C4-2B (cell line): ENCODE measurements around the gene HRH2.

Experiments
- H3K27ac ChIP-seq: fragments of 450-650 bp; 2 replicates; pipeline ENCODE4 v1.5.1; 2017
- ZFX ChIP-seq: fragments of 450-650 bp; IDR thresholded peaks from 2 replicates; pipeline ENCODE4 v1.6.1; 2017
- TF ChIP-seq, protein P1 (sequence below): fragments of 450-650 bp; conservative IDR thresholded peaks from 2 replicates; pipeline ENCODE4 v1.5.1; 2017; ENCODE audit warnings: mild to moderate bottlenecking

Gene HRH2

DNA sequence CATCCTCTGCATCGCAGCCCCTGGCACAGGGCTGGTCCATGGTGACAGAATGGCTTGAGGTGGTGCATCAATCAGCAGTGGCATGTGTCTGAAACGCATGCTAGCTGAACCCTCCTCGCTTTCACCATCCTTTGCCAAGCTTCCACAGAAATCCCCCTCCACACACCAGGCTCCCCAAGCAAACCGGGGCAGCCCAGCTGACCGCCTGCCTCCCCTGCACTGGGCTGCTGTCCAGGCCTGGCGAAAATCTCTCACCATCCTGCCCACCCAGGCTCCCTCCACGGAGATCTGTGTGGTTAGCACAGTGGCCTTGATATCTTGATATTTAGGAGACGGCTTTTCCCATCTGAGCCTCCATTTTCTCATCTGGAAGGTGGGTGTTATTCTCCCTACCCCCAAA is 905 bp upstream of the HRH2 start:
- H3K27ac ChIP-seq: no peak overlapping the region
- TF ChIP-seq, protein P1, sequence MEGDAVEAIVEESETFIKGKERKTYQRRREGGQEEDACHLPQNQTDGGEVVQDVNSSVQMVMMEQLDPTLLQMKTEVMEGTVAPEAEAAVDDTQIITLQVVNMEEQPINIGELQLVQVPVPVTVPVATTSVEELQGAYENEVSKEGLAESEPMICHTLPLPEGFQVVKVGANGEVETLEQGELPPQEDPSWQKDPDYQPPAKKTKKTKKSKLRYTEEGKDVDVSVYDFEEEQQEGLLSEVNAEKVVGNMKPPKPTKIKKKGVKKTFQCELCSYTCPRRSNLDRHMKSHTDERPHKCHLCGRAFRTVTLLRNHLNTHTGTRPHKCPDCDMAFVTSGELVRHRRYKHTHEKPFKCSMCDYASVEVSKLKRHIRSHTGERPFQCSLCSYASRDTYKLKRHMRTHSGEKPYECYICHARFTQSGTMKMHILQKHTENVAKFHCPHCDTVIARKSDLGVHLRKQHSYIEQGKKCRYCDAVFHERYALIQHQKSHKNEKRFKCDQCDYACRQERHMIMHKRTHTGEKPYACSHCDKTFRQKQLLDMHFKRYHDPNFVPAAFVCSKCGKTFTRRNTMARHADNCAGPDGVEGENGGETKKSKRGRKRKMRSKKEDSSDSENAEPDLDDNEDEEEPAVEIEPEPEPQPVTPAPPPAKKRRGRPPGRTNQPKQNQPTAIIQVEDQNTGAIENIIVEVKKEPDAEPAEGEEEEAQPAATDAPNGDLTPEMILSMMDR: no peak
- TF ChIP-seq ZFX: no peak

DNA sequence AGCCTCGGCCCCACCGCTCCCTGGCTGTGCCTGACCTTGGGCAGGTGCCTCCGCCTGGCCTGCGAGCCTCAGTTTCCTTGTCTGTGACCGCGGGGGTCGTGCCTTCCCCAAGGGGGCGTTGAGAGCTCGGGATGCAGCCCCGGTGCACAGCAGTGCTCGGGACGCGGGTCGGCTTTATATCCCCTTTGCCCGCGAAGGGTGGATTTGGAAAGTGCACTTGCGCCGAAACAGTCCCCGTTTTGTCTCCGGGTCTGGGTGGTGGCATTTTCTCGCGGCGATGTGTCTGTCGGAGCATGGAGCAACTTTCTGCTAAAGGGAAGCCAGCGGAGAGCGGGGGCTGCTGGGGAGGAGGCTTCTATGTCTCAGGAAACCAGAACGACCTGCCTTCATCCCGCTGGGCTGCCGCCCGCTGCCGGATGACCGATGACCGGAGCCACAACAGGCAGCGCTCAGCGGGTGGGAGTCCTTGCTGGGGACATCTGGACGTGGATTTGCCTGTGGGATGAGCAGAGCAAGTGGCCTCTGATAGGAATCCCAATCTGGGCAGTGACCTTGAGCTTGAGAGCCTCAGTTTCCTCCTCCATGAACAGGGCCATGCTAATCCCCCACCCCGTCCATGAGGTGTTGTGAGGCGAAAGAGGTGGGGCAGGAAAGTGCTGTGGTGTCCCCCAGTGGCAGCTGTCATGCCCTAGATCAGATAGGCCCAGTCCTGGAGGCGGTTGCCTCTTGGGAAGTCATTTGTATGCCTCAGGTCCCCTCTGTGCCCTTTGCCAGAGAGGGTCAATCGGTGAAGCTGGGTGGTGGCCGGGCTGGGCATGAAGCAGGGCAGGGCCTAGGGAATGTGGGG is 651 bp downstream of the HRH2 start:
- H3K27ac ChIP-seq: no peak overlapping the region
- no peak for TF ChIP-seq ZFX
- TF ChIP-seq, protein P1: no peak

DNA sequence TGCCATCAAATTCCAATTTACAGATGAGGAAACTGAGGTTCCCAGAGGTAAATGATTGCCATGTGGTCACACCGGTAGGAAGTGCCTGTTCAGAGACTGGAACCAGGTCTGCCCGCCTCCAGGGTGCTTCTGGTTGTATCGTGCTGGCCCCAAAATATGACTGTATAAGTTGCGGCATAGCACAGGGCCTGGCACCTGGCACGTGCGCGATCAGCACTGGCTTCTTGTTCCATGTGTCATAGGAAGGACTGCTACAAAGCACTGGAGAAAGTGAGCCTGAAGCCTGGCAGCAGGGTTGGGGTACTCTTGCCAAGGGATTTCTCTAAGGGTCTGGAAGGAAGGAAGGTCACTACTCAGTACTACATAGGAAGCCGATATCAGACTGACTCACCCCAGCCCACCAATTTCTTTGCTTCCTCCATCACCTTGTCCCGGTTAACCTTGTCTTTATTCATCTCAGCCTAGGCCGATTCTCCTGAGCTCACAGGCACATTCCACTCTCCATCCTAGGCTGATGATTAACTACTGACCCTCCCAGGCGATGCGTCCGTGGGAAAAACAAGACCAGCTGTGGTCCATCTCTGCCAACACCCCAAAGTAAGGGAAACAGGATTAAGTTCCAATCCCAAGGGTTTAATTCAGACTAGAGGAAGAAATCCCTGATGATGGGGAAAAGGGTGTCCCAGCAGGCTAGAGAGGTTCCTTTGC is 1.8 kb downstream of the HRH2 start:
- TF ChIP-seq, protein P1: no peak
- no peak for TF ChIP-seq ZFX
- H3K27ac ChIP-seq: no peak overlapping the region

DNA sequence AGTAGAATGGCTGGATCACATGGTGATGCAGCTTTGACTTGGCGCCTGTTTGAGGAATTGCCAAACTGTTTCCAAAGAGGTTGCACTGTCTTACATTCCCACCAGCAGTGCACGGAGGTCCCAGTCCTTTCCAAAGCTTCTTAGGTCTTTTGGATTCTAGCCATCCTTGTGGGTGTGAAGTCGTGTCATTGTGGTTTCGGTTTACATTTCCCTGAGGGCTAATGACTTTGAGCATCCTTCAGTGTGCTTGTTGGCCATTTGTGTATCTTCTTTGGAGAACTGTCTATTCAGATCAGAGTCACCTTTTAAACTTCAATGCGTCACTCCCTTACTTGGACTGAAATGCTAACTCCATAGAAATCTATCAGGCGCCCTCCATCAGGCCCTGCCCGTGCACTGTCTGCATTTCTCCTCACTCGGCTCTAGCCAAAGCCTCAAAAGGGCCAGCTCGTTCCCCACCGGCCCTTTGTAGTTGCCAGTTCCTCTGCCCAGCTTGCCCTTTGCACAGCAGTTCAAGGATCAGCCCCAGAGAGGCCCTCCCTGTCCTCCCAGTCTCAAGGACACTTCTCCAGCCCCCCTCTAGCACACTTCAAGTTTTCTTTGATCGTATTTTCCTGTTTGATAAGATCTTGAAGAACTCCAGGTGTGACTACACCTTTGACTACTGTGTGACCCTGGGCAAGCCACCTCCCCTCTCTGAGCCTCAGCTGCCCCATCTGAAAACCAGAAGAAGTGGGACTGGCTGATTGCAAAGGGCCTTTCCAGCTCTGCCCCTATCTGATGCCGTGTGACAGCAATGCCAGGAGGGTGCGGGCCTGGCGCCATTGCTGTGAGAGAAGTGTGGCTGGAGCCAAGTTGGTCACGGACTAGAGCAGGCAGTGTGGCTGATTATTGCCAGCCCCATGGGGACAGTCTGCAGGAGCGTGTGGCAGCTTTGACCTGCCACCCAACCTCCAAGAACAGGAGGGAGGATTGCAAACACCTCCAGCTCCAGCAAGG is 5.6 kb downstream of the HRH2 start:
- no peak for TF ChIP-seq ZFX
- no peak overlapping the region for H3K27ac ChIP-seq

DNA sequence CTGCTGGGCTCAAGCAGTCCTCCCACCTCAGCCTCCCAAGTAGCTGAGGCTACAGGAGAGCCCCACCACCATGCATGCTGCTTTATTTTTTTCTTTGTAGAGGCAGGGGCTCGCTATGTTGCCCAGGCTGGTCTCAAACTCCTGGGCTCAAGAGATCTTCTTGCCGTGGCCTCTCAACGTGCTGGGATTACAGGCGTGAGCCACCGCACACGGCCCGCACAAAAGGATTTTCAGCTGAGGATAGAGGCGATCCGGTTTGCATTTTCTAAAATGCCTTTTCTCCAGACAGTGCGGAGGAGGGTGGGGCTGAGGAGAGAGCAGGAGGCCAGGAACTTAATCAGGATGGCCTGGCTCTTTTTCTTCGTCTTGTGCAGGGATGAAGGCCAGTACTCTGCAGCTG is 6.9 kb downstream of the HRH2 start:
- H3K27ac ChIP-seq: no peak overlapping the region
- TF ChIP-seq, protein P1: no peak
- no peak for TF ChIP-seq ZFX

DNA sequence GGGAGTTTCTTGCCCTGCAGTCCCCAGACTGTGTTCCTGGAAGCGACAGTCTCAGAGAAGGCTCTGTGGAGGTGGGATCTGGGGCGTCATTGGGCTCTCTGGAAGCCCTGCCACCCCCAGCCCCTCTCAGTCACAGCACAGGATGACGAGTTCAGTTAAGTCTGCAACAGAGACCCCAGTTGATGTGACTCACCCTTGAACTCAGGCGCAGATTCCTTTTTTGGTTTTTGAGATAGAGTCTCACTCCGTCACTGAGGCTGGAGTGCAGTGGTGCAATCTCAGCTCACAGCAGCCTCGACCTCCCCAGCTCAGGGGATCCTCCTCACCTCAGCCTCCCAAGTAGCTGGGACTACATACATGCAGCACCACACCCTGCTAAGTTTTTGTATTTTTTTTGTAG is 8.3 kb downstream of the HRH2 start:
- no peak overlapping the region for H3K27ac ChIP-seq
- TF ChIP-seq ZFX: no peak
- TF ChIP-seq, protein P1: no peak

DNA sequence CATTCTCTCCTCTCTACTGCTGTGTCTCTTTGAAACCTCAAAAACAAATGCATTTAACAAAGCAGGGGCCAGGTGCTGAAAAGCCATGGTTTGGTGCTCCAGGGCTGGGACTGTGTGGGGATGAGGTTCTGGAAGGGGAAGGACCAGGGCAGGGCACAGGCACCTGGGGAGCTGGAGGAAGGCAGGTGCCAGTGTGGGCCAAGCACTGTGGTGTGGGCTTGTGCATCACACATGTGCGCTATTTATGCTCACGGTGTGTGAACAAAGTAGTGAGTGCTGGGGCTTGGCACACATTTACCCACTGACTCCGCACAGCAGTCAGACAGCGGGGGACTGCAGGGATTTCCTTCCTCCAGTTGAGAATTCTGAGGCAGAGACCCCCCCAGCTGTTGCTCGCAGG is 10.1 kb downstream of the HRH2 start:
- no peak for TF ChIP-seq ZFX
- TF ChIP-seq, protein P1: no peak
- H3K27ac ChIP-seq: no peak overlapping the region
